Measurements from ENCODE around the gene DDX27.
"Not testable (repeated sequence)": the region's sequence is repeated elsewhere in the genome, so short reads cannot be mapped to it uniquely, and the experiment has no call there.

The DDX27 gene

DNA sequence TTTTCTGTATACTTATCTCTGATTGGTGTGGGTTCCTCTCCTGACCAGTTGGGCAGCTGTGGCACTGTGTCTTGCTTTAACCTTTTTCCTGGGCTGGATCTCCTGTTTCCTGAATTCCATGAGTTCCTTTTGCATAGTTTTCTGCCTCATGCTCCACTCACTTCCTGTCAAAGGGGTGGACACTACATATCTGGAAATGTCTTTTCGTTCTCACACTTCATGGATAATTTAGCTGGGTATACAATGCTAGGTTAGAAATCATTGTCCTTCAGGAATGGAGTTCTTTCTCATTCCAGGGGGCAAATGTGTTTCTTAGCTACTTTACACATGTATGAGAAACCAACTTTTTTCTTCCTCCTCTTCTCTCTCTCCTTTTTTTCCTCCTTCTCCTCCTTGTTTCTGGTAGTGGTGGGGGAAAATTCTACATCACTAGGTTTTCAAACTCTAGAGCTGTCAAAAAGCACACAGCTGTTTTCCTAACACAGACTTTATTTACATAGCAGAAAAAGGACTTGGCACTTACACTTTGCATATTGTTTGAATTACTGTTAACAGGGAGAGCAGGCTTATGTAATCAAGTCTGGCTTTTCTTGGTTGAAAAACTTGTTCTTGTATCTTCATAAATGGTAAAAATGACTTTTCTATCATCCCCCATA is 9.0 kb upstream of the DDX27 start:
- Histone ChIP-seq H3K9me3 (ENCODE audit: control insufficient read depth in 1 of 2, low read length in 2 of 2) (peaks cover 4 to 7% of the 10 kb centered on the region in 2 donors), H3K27me3 (ENCODE audit: low read depth, low read length) (no peaks in the 10 kb centered on the region), H3K36me3 (ENCODE audit: control insufficient read depth in 1 of 2, insufficient read depth in 2 of 2, low read length in 2 of 2) (no peaks in the 10 kb centered on the region), H3K27ac (ENCODE audit: low read length) (no peak overlapping the region), H3K4me3 (ENCODE audit: low read depth in 1 of 2, low read length in 2 of 2) (no peak overlapping the region), H3K4me1 (ENCODE audit: control insufficient read depth in 1 of 2, insufficient read depth in 2 of 2, low read length in 2 of 2) (no peaks in the 10 kb centered on the region)

DNA sequence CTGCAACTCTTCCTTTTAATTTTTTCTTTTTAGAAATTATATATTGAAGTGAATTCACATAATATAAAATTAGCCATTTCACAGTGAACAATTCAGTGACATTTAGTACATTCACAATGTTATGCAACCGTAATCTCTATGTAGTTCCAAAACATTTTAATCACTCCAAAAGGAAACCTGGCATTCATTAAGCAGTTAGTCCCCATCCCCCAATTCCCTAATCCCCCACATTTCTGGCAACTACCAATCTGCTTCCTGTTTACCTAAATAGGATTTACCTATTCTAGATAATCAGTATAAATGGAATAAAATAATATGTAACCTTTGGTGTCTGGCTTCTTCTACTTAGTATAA is 8.5 kb upstream of the DDX27 start:
- Histone ChIP-seq H3K27ac (ENCODE audit: low read length) (no peak overlapping the region), H3K27me3 (ENCODE audit: low read depth, low read length) (no peaks in the 10 kb centered on the region), H3K9me3 (ENCODE audit: control insufficient read depth in 1 of 2, low read length in 2 of 2) (peaks cover 4 to 7% of the 10 kb centered on the region in 2 donors), H3K36me3 (ENCODE audit: control insufficient read depth in 1 of 2, insufficient read depth in 2 of 2, low read length in 2 of 2) (no peaks in the 10 kb centered on the region), H3K4me1 (ENCODE audit: control insufficient read depth in 1 of 2, insufficient read depth in 2 of 2, low read length in 2 of 2) (no peaks in the 10 kb centered on the region), H3K4me3 (ENCODE audit: low read depth in 1 of 2, low read length in 2 of 2) (no peak overlapping the region)

DNA sequence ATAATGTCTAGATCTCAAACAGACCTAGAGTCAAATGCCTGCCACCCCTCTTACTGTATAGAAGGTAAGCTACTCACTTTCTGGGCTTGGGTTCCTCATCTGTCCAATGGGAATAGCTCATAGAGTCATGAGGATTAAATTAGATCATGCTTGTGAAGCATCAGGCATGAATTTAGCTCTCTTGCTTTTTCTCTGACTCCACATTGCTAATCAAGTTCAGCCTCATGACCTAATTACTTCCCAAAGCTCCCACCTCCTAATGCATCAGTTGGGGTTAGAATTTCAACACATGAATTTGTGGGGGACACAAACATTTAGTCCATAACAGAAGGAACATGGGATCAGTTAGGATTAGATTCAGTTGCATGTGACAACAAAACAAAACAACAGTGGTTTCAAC is 4.6 kb upstream of the DDX27 start:
- no peak overlapping the region for H3K4me3 ChIP-seq (ENCODE audit: low read depth in 1 of 2, low read length in 2 of 2)
- no peaks in the 10 kb centered on the region for H3K27me3 ChIP-seq (ENCODE audit: low read depth, low read length)
- no peaks in the 10 kb centered on the region for H3K4me1 ChIP-seq (ENCODE audit: control insufficient read depth in 1 of 2, insufficient read depth in 2 of 2, low read length in 2 of 2)
- H3K36me3 ChIP-seq (ENCODE audit: control insufficient read depth in 1 of 2, insufficient read depth in 2 of 2, low read length in 2 of 2): no peaks in the 10 kb centered on the region
- no peak overlapping the region for H3K27ac ChIP-seq (ENCODE audit: low read length)
- peaks cover 4 to 7% of the 10 kb centered on the region in 2 donors for H3K9me3 ChIP-seq (ENCODE audit: control insufficient read depth in 1 of 2, low read length in 2 of 2)

DNA sequence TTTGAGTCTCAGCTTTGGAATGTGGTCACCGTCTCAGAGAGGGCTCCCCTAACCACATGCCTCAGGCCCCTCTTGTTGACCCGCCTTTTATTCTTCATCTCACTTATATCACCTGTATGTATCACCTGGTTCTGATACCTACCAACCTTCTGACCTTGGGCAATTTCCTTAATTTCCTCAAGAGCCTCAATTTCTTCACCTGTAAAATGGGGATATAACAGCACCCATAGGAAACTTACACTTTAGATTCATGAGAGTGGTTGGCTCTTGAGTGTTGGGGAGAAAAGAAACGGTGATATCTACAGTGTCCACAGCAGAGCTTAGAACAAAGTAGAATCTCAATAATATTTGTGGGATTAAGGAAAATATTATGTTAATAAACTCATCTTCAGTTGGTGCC is 4.0 kb upstream of the DDX27 start:
- Histone ChIP-seq H3K27me3 (ENCODE audit: low read depth, low read length) (no peaks in the 10 kb centered on the region), H3K9me3 (ENCODE audit: control insufficient read depth in 1 of 2, low read length in 2 of 2) (peaks cover 1 to 3% of the 10 kb centered on the region in 2 donors), H3K27ac (ENCODE audit: low read length) (no peak overlapping the region), H3K36me3 (ENCODE audit: control insufficient read depth in 1 of 2, insufficient read depth in 2 of 2, low read length in 2 of 2) (no peaks in the 10 kb centered on the region), H3K4me3 (ENCODE audit: low read depth in 1 of 2, low read length in 2 of 2) (no peak overlapping the region), H3K4me1 (ENCODE audit: control insufficient read depth in 1 of 2, insufficient read depth in 2 of 2, low read length in 2 of 2) (peaks cover 3 to 4% of the 10 kb centered on the region in 2 donors)

DNA sequence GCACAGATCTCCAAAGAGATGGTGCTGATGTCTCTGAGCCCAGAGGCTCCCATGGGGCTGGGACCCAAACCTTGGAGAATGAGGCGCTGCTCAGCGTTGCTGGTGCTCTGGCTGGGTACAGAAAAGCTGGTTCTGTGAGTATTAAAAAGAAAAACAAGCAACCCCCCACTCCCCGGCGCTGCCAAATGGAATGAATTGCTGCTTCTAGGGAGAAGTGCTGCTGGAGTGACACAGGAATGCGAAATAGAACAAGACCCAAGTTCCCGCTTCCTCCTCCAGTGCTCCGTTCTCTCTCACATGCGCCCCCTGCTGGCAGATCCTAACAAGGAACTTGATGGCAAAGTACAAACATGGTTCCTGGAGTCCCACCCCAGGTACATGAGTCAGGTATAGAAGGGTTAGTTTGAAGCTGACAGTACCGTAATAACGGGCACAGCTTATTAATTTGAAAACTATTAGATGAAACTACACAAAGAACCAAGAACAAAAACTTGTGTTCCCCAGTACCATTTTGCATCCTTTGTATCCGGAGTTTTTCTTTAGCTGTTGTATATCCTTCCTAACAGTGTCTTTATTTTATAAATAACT is 2.1 kb upstream of the DDX27 start:
- Histone ChIP-seq H3K36me3 (ENCODE audit: control insufficient read depth in 1 of 2, insufficient read depth in 2 of 2, low read length in 2 of 2) (peaks cover 8 to 11% of the 10 kb centered on the region in 2 donors), H3K27me3 (ENCODE audit: low read depth, low read length) (no peaks in the 10 kb centered on the region), H3K9me3 (ENCODE audit: control insufficient read depth in 1 of 2, low read length in 2 of 2) (no peaks in the 10 kb centered on the region), H3K4me3 (ENCODE audit: low read depth in 1 of 2, low read length in 2 of 2) (no peak overlapping the region), H3K27ac (ENCODE audit: low read length) (no peak overlapping the region), H3K4me1 (ENCODE audit: control insufficient read depth in 1 of 2, insufficient read depth in 2 of 2, low read length in 2 of 2) (peaks cover 7 to 11% of the 10 kb centered on the region in 2 donors)

DNA sequence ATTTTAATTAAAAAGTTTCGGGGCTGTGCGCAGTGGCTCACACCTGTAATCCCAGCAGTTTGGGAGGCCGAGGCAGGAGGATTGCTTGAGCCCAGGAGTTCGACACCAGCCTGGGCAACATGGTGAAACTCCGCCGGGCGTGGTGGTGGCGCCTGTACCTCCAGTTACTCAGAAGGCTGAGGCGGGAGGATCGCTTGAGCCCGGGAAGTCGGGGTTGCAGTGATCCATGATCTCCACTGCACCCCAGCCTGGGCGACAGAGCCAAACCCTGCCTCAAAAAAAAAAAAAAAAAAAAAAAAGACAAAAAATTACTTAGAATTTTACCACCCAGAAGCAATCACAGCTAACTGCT is 501 bp upstream of the DDX27 start:
- Histone ChIP-seq H3K4me3 (ENCODE audit: low read depth in 1 of 2, low read length in 2 of 2) (peak overlapping the region; percentile 71 to 94), H3K36me3 (ENCODE audit: control insufficient read depth in 1 of 2, insufficient read depth in 2 of 2, low read length in 2 of 2) (peaks cover 9 to 24% of the 10 kb centered on the region in 2 donors), H3K4me1 (ENCODE audit: control insufficient read depth in 1 of 2, insufficient read depth in 2 of 2, low read length in 2 of 2) (peaks cover 7 to 11% of the 10 kb centered on the region in 2 donors), H3K27ac (ENCODE audit: low read length) (peak overlapping the region; percentile 77)
- not testable (repeated sequence) for H3K9me3 ChIP-seq (ENCODE audit: control insufficient read depth in 1 of 2, low read length in 2 of 2); H3K27me3 ChIP-seq (ENCODE audit: low read depth, low read length)

DNA sequence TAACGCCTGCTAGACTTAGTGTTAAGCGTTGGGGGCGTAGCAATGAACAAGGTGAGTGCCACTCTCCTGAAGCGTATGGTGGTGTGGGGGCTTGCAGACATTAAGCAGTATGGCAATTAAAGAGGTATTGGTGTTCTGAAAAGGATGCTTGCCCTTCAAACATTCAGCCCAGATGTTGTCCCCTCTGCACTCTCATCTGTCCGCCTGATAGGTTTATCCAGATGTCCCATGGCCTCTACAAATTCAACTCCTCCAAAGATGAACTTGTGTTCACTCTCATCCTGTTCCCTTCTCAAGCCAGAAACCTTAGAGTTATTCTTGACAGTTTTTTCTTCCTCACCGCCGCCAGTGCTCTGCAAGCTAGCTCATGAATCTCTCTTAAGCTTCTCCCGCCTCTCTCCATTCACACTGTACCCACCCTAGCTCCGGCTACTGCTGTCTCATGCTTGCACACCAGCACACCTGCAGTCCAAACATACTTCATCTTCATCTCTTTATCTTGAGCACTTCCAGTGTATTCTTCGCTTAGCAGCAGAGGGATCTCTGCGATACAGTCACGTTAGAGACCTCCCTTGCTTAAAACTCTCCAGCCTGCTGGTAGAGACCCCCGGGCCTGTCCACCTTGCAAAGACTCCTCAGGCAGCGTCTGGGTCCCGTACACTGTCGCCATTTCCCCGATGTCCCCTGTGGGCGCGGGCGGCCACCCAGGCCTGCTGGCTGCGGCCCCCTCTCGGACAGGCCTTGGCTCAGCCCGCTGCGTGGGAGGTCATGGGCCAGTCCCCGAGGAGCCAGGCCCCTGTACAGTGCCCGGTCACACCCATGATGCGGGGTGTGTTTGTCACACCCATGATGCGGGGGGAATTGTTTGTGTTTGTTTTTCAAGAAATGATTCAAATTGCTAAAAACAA is 962 bp downstream of the DDX27 start:
- Histone ChIP-seq H3K4me3 (ENCODE audit: low read depth in 1 of 2, low read length in 2 of 2) (peak overlapping the region; percentile 71 to 94), H3K27me3 (ENCODE audit: low read depth, low read length) (no peaks in the 10 kb centered on the region), H3K4me1 (ENCODE audit: control insufficient read depth in 1 of 2, insufficient read depth in 2 of 2, low read length in 2 of 2) (peaks cover 7 to 11% of the 10 kb centered on the region in 2 donors), H3K36me3 (ENCODE audit: control insufficient read depth in 1 of 2, insufficient read depth in 2 of 2, low read length in 2 of 2) (peaks cover 16 to 38% of the 10 kb centered on the region in 2 donors), H3K27ac (ENCODE audit: low read length) (peak overlapping the region; percentile 77), H3K9me3 (ENCODE audit: control insufficient read depth in 1 of 2, low read length in 2 of 2) (no peaks in the 10 kb centered on the region)

DNA sequence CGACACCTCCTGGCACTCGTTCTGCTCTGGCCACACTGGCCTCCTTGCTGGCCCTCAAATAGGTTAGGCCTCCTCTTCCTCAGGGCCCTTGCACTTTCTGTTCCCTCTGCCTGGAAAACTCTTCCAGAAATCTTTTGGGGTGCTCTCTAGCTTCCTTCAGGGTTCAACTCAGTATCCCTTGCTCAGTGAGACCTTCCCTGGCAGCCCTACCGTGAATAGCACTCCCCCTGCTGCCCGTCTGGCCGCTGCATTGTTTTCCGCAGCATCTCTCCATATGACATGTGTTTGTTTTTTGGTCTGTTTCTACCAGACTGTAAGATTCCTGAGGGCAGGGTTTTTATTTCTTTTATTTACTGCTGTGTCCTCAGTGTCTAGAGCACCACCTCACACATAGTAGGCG is 6.7 kb downstream of the DDX27 start:
- Histone ChIP-seq H3K27ac (ENCODE audit: low read length) (no peak overlapping the region), H3K27me3 (ENCODE audit: low read depth, low read length) (no peaks in the 10 kb centered on the region), H3K9me3 (ENCODE audit: control insufficient read depth in 1 of 2, low read length in 2 of 2) (no peaks in the 10 kb centered on the region), H3K4me3 (ENCODE audit: low read depth in 1 of 2, low read length in 2 of 2) (no peak overlapping the region), H3K4me1 (ENCODE audit: control insufficient read depth in 1 of 2, insufficient read depth in 2 of 2, low read length in 2 of 2) (no peaks in the 10 kb centered on the region), H3K36me3 (ENCODE audit: control insufficient read depth in 1 of 2, insufficient read depth in 2 of 2, low read length in 2 of 2) (peaks cover 41 to 83% of the 10 kb centered on the region in 2 donors)

DNA sequence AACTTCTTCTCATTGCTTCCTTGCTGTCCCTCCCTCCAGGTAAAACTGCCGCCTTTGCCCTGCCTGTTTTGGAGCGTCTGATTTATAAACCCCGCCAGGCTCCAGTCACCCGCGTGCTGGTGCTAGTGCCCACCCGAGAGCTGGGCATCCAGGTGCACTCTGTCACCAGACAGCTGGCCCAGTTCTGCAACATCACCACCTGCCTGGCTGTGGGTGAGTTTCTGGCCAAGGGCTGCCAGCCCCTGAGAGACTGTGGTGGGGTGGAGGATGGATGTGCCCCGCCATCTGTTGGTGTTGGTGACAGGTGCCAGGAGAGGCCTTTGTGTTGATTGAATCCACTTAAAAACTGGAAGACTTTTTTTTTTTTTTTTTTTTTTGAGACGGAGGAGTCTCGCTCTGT is 9.5 kb downstream of the DDX27 start:
- Histone ChIP-seq H3K27me3 (ENCODE audit: low read depth, low read length) (no peaks in the 10 kb centered on the region), H3K36me3 (ENCODE audit: control insufficient read depth in 1 of 2, insufficient read depth in 2 of 2, low read length in 2 of 2) (peaks cover 49 to 82% of the 10 kb centered on the region in 2 donors), H3K4me1 (ENCODE audit: control insufficient read depth in 1 of 2, insufficient read depth in 2 of 2, low read length in 2 of 2) (no peaks in the 10 kb centered on the region), H3K27ac (ENCODE audit: low read length) (no peak overlapping the region), H3K9me3 (ENCODE audit: control insufficient read depth in 1 of 2, low read length in 2 of 2) (no peaks in the 10 kb centered on the region), H3K4me3 (ENCODE audit: low read depth in 1 of 2, low read length in 2 of 2) (no peak overlapping the region)

DNA sequence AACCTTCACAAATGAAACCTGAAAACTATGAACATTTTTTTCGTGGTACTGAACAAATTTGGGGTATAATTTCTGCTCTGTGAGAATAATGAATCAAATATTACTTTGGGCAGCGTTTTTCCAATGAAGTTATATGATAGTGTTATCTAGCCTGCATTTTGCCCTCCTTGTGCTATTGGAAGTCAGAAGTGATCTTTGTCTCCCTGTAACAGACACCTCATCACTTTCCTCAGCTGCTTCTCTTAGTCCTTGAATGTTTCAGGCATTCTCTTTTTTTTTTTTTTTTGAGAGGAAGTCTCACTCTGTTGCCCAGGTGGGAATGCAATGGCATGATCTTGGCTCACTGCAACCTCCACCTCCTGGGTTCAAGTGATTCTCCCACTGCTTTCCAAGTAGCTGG is 10.2 kb downstream of the DDX27 start:
- H3K4me3 ChIP-seq (ENCODE audit: low read depth in 1 of 2, low read length in 2 of 2): no peak overlapping the region
- no peaks in the 10 kb centered on the region for H3K9me3 ChIP-seq (ENCODE audit: control insufficient read depth in 1 of 2, low read length in 2 of 2)
- H3K36me3 ChIP-seq (ENCODE audit: control insufficient read depth in 1 of 2, insufficient read depth in 2 of 2, low read length in 2 of 2): peaks cover 54 to 82% of the 10 kb centered on the region in 2 donors
- no peaks in the 10 kb centered on the region for H3K4me1 ChIP-seq (ENCODE audit: control insufficient read depth in 1 of 2, insufficient read depth in 2 of 2, low read length in 2 of 2)
- no peak overlapping the region for H3K27ac ChIP-seq (ENCODE audit: low read length)
- H3K27me3 ChIP-seq (ENCODE audit: low read depth, low read length): no peaks in the 10 kb centered on the region

DNA sequence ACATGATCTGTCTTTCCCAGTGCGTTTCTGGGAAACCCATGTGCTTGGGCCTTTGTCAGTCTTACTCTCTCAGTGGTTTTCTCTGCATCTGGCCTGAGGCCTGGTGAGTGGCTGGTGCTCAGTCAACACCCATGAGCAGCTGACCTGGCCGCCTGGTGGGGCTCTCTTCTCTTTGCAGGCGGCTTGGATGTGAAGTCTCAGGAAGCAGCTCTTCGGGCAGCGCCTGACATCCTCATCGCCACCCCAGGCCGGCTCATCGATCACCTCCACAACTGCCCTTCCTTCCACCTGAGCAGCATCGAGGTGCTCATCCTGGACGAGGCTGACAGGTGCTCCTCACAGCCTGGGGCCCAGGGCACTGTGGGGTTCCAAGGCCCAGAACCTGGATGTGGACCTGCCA is 10.8 kb downstream of the DDX27 start:
- peak overlapping the region; percentile 31 for H3K27ac ChIP-seq (ENCODE audit: low read length)
- H3K4me3 ChIP-seq (ENCODE audit: low read depth in 1 of 2, low read length in 2 of 2): no peak overlapping the region
- H3K36me3 ChIP-seq (ENCODE audit: control insufficient read depth in 1 of 2, insufficient read depth in 2 of 2, low read length in 2 of 2): peaks cover 55 to 82% of the 10 kb centered on the region in 2 donors
- H3K27me3 ChIP-seq (ENCODE audit: low read depth, low read length): no peaks in the 10 kb centered on the region
- H3K9me3 ChIP-seq (ENCODE audit: control insufficient read depth in 1 of 2, low read length in 2 of 2): no peaks in the 10 kb centered on the region
- no peaks in the 10 kb centered on the region for H3K4me1 ChIP-seq (ENCODE audit: control insufficient read depth in 1 of 2, insufficient read depth in 2 of 2, low read length in 2 of 2)

Measured in muscle layer of duodenum (tissue), 2 donors.